Fibroblast of gingiva (primary cell): ENCODE data around the gene ANXA2R.
"Not testable (repeated sequence)": the region's sequence is repeated elsewhere in the genome, so short reads cannot be mapped to it uniquely, and the experiment has no call there.

Experiments
- DNase-seq: peaks from one replicate; pipeline ENCODE4 v3.0.0-alpha.2; 2011; ENCODE audit warnings: low read depth

The ANXA2R gene

DNA sequence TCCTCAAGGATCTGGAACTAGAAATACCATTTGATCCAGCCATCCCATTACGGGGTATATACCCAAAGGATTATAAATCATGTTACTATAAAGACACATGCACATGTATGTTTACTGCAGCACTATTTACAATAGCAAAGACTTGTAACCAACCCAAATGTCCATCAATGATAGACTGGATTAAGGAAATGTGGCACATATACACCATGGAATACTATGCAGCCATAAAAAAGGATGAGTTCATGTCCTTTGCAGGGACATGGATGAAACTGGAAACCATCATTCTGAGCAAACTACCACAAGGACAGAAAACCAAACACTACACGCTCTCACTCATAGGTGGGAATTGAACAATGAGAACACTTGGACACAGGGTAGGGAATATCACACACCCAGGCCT is 19.9 kb upstream of the ANXA2R start:
- not testable (repeated sequence) for DNase-seq

DNA sequence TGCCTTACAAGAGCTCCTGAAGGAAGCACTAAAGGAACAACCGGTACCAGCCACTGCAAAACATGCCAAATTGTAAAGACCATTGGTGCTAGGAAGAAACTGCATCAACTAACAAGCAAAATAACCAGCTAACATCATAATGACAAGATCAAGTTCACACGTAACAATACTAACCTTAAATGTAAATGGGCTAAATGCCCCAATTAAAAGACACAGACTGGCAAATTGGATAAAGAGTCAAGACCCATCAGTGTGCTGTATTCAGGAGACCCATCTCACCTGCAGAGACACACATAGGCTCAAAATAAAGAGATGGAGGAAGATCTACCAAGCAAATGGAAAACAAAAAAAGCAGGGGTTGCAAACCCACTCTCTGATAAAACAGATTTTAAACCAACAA is 15.0 kb upstream of the ANXA2R start:
- not testable (repeated sequence) for DNase-seq

GRCh38 chr5:43051684-43052083 is 11.6 kb upstream of the ANXA2R start:
- DNase-seq = no peak

DNA sequence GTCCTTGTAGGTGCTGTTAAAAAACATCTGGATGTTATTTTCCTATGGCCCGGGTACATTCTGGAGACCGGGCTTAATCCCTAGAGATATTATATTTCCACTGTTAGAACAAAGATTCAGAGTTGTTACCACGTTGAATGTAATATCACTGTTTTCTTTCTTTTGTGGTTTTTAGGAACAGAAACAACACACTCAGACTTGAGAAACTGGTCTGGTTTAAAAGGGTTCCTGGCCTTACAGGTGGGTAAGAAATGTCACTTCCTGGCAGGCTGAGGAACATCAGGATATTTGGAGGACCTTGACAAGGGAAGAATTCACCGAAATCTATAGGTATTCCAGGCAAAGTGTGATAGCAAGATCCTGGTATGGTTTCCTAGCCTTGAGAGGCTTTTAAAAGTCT is 10.3 kb upstream of the ANXA2R start:
- DNase-seq = peak; percentile 43

DNA sequence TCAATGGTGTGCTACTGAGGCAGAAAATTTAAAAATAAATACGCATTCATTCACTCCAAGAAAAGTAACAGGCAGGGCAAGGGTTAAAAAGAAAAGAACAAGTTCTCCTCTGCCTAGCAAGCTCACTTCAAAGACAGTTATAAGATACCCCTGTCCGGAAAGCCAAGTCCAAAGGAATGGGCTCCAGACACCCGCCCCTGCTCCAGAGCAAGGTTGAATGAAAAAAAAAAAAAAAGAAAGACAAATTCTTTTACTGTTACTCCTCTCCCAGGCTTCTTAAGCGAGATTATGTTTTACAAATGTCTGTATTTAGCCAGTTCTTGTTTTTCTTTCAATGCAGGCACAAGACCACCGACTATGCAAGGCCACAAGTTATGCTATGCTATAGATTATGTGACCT is 9.1 kb upstream of the ANXA2R start:
- DNase-seq = no peak

GRCh38 chr5:43046474-43046873 is 6.4 kb upstream of the ANXA2R start:
- DNase-seq = no peak

DNA sequence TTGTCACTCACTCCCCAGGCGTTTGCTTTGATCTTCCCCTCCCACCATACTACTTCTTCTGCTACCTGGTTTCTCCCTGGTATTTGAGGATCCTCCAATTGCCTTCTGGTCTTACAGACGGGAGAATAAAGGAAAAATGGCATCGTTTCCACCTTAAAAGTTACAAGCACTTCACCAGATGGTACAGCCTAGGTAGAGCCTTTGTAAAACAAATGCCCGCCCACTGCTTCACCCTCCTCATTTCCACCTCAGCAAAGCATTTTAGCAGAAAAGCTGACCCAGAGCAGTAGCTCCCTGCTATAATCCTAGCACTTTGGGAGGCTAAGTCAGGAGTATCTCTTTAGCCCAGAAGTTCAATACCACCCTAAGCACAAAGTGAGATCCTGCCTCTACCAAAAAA is 5.1 kb upstream of the ANXA2R start:
- DNase-seq = no peak

DNA sequence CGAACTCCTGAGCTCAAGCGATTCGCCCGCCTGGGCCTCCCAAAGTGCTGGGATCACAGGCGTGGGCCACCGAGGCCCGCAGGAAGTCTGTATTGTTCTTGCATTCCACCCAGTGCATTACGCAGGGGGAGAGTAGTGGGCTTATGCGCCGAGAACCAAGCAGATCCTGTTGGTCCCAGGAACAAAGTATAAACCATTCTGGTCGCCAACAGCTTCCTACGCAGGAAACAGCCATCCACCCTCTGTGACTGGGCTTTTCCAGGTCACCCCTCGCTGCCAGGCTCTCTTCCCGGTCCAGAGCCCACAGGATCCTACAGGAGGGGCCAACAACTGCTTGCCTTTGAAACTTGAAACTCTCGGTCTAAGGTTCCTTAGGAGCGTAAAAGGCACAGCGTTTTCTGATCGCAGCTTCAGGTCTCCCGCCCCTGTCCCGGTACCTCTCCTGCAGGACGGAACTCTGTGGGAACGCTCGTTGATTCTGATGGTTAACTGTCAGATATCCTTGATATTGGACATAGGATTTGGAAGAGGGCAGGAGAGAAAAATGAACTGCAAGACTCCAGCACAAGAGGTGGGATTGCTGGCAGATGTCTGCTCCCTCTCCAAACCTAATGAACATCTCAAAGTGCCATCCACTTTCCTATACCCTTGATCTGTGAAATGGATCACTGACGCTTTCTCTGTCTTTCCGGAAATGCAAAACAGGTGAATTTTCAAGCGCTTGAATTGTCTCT is 4.2 kb upstream of the ANXA2R start:
- peak; percentile 38 for DNase-seq

DNA sequence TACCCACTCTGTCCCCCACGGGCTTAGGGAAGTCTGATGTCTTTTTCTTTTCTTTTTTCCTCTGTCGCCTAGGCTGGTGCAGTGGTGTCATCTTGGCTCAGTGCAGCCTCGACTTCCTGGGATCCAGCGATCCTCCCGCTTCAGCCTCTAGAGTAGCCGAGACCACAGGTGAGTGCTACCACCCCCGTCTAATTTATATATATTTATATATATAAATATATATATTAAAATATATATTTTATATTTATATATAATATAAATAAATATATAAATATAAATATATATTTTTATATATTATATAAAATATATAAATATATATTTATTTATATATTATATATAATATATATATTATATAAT is 3.3 kb upstream of the ANXA2R start:
- DNase-seq = no peak

GRCh38 chr5:43042626-43043399 is 2.7 kb upstream of the ANXA2R start:
- DNase-seq = peak; percentile 72

GRCh38 chr5:43042176-43042625 is 2.1 kb upstream of the ANXA2R start:
- DNase-seq = peak; percentile 80

DNA sequence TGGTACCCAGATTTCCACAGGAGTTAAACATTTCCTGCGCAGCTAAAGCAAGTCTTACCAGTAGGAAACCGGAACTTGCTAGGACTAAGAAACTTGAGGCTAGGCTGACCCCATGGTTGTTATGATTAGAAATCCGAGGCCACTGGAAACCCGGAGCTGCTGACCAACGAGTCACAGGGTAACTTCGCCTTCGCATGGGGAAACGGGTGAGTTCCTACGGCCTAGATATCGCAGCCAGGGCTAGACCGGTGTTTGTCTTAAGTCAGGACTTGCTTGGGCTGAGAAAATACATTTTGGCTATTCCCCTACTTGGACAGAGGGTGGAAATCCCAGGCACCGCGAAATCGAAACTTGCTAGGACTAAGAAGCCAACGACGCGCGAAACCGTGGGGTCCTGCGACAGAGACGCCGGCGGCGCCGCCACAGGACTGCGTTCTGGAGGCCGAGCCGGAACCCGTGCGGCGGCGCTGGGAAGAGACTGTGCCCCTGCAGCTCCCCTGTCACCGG is 1.6 kb upstream of the ANXA2R start:
- DNase-seq = peak; percentile 89

GRCh38 chr5:43041110-43041668 is 1.1 kb upstream of the ANXA2R start:
- peak; percentile 88 for DNase-seq

GRCh38 chr5:43039471-43040286 is 440 bp downstream of the ANXA2R start:
- peak; percentile 80 for DNase-seq

DNA sequence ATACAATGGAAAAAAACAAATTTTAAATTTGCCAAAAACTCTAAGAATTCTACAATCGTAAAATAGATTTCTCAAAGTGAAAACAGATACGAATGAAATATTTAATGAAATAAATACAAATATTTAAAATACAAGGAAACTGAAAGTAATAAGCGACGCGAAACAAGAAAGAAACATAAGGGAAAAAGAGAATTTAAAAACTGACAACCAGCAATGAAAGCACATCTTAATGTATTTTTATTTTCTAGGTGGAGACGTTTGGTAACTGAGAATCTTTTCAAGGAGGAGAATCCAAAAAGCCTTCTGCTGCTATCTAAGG is 1.0 kb downstream of the ANXA2R start:
- no peak for DNase-seq

DNA sequence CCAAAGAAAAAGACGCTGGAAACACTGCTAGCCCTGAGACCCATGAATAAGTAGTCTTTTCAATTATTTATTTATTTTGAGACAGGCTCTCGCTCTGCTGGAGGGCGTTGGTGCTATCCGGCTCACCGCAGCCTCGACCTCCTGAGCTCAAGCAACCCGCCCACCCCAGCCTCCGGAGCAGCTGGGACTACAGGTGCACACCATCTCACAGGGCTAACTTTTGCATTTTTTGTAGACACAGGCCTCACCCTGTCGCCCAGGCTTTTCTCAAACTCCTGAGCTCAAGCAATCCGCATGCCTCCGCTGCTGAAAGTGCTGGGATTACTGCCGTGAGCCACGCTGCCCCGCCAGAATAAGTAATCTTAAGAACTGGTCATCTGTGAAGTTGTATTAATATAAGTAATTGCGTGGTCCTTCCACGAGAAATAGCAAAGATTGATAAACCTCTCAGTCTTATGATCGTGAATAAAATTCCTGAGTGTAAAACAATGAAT is 1.6 kb downstream of the ANXA2R start:
- no peak for DNase-seq

DNA sequence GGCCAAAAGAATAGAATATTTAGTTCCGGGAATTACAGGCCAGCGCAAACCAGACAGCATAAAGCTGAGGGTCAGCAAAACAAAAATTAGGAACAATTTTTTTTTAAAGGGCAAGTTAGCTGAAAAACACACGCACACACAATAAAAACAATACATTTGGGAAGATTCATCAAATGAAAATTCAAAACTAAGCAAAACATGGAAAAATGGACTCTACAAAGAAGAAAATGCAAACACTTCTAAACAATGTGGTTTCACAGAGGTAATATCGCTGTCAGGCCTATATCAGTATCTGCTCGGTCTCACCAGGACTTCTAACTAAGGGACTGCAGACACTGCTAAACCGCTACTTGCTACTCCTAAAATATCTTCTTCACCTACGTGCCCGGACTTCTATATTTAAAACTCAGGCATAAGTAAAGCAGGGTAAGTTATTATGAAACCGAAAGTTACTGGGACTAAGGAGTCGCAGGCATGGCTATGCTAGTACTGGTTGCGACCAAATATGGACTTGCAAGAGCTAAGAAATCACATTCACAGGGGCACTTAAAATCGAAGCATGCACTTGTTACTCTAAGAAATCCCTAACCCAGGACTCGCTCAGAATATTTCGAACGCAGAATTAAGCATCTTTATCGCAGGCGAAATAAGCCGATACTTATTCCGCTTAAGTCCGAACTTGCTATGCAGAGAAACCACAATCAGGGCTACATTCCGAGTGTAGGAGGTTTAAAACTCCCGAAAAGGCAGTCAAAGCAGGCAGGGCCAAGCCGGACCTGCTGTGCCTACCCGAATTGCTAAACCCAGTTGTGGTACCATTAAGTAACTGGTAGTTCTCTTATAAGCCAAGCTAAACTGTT is 2.3 kb downstream of the ANXA2R start:
- peak; percentile 75 for DNase-seq

GRCh38 chr5:43036856-43037635 is 3.1 kb downstream of the ANXA2R start:
- DNase-seq = peak; percentile 20

DNA sequence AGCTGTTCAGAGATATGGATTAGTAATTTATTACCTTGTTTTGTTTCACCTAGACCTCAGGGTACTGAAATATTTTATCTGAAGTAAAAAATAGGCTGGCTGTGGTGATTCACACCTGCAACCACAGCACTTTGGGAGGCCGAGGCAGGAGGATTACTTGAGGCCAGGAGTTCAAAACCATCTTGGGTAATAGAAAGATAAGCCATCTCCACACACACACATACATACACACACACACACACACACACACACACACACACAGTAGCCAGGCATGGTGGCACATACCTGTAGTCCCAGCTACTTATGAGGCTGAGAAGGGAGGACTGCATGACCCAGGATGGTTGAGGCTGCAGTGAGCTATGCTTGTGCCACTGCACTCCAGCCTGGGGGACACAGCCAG is 3.7 kb downstream of the ANXA2R start:
- no peak for DNase-seq

- DNase-seq = peak; percentile 32
These were observed 5.5 kb downstream of the ANXA2R start for GRCh38 chr5:43034591-43034968.
